Natural killer cell (primary cell): ENCODE data around the gene EFS. TPM values are rescaled to one million over a fixed set of nuclear protein-coding genes. Genes with fewer than 3 reads are reported as not detected.

Source experiments
- ATAC-seq, 3 donors: fragments of 150-1000 bp in 2 of 3; fragments of 200-7000 bp in 1 of 3; cut with Tn5 transposase; 1 replicate in 1 of 3; 2 replicates in 2 of 3; pipeline ENCODE4 v1.10.0; 2021; ENCODE audit warnings: mild to moderate bottlenecking in 2 of 3, moderate library complexity in 2 of 3
- DNase-seq, 2 donors: peaks; one replicate each; pipeline versions ENCODE4 v3.0.0 to v3.0.0-alpha.2; 2013 to 2021; ENCODE audit warnings: mixed read lengths in 1 of 2
- H3K27ac ChIP-seq: one replicate; pipeline ENCODE4 v1.5.1; 2013; ENCODE audit warnings: mild to moderate bottlenecking, low read length
- H3K27me3 ChIP-seq: one replicate; pipeline ENCODE4 v1.6.1; 2013; ENCODE audit warnings: low read length; ENCODE audit not compliant: control insufficient read depth, insufficient read depth
- H3K36me3 ChIP-seq: one replicate; pipeline ENCODE4 v1.6.1; 2013; ENCODE audit warnings: low read length; ENCODE audit not compliant: control insufficient read depth, insufficient read depth
- H3K4me1 ChIP-seq: one replicate; pipeline ENCODE4 v1.6.1; 2013; ENCODE audit warnings: low read length; ENCODE audit not compliant: control insufficient read depth, insufficient read depth
- H3K4me3 ChIP-seq: one replicate; pipeline ENCODE4 v1.5.1; 2013; ENCODE audit warnings: low read length
- H3K9me3 ChIP-seq: one replicate; pipeline ENCODE4 v1.6.1; 2013; ENCODE audit warnings: low read length; ENCODE audit not compliant: control insufficient read depth, insufficient read depth
- H3K27ac Mint-ChIP-seq, 2 donors: one replicate each; pipeline ENCODE4 v1.8.0; 2022; ENCODE audit warnings: mild to moderate bottlenecking in 2 of 2, mixed read lengths in 2 of 2, moderate library complexity in 1 of 2
- H3K27me3 Mint-ChIP-seq, 2 donors: one replicate each; pipeline ENCODE4 v1.8.0; 2022; ENCODE audit warnings: low read depth in 2 of 2, mixed read lengths in 2 of 2
- H3K36me3 Mint-ChIP-seq: one replicate; pipeline ENCODE4 v1.8.0; 2022; ENCODE audit warnings: mixed read lengths
- H3K4me1 Mint-ChIP-seq, 2 donors: one replicate each; pipeline ENCODE4 v1.8.0; 2022; ENCODE audit warnings: mixed read lengths in 2 of 2
- H3K4me3 Mint-ChIP-seq: one replicate; pipeline ENCODE4 v1.8.0; 2022; ENCODE audit warnings: mild to moderate bottlenecking, moderate library complexity, mixed read lengths
- H3K9me3 Mint-ChIP-seq, 2 donors: one replicate each; pipeline ENCODE4 v1.8.0; 2022; ENCODE audit warnings: mixed read lengths in 2 of 2
- CTCF ChIP-seq: fragments of 200-600 bp; IDR thresholded peaks from one replicate; pipeline ENCODE4 v1.8.0; 2022; ENCODE audit warnings: antibody characterized with exemption
- WGBS: methylation state at CpG from one replicate; pipeline ENCODE4 v1.1.7; 2013; ENCODE audit warnings: missing lambda C conversion rate; ENCODE audit not compliant: insufficient coverage; 5-methylcytosine and 5-hydroxymethylcytosine counted together
- intact Hi-C: fragments of 100-400 bp; cut with micrococcal nuclease; formaldehyde crosslinking; loops from one replicate; pipeline ENCODE4 v1.14.2; 2022
- total RNA-seq, 4 donors: library from RNA; stranded (reverse); fragments of 120-200 nt in 1 of 4; gene quantifications; one replicate each; pipeline versions ENCODE4 v1.2.3 to v1.2.4, GENCODE V29; 2013 to 2022

Gene EFS
- total RNA-seq, 3 donors from 2014 or later (not counting 1 experiment from before 2014, with no cell fraction given), result not detected

- TF ChIP-seq CTCF, result no peak
- peak overlapping the region; percentile 90 for H3K4me3 Mint-ChIP-seq
- H3K9me3 ChIP-seq, result no peaks in the 10 kb centered on the region
- ATAC-seq, result no peak
- DNase-seq, result no peak
- 66% methylated on average over 17 of the region's 17 CpGs for WGBS
- peak overlapping the region; percentile 35 for H3K4me3 ChIP-seq
- peaks cover 23% of the 10 kb centered on the region for H3K4me1 ChIP-seq
- peak overlapping the region; percentile 95 to 96 for H3K27ac Mint-ChIP-seq
- intact Hi-C loops, result loop anchor here (5.0 to 10.0 kb wide), 2 partner anchors 55 to 403 kb away; partner anchors contain the start of gene RBM23
- H3K36me3 ChIP-seq, result peaks cover 21% of the 10 kb centered on the region
- peaks cover 31 to 35% of the 10 kb centered on the region in 2 donors for H3K4me1 Mint-ChIP-seq
- H3K27me3 ChIP-seq, result no peaks in the 10 kb centered on the region
- no peaks in the 10 kb centered on the region for H3K27me3 Mint-ChIP-seq
- H3K9me3 Mint-ChIP-seq, result no peaks in the 10 kb centered on the region
- H3K36me3 Mint-ChIP-seq, result no peaks in the 10 kb centered on the region
- peak overlapping the region; percentile 87 for H3K27ac ChIP-seq
Observed at GRCh38 chr14:23319746-23320583, 45.0 kb downstream of the EFS start.

- TF ChIP-seq CTCF, result no peak
Observed at GRCh38 chr14:23316300-23316699, 48.7 kb downstream of the EFS start.

GRCh38 chr14:23310546-23310945 lies 54.4 kb downstream of the EFS start:
- Mint-ChIP-seq H3K27me3 (no peaks in the 10 kb centered on the region), H3K4me3 (no peak overlapping the region), H3K9me3 (no peaks in the 10 kb centered on the region), H3K27ac (no peak overlapping the region), H3K4me1 (peaks cover 21 to 36% of the 10 kb centered on the region in 2 donors), H3K36me3 (no peaks in the 10 kb centered on the region)
- DNase-seq, result no peak
- Histone ChIP-seq H3K9me3 (no peaks in the 10 kb centered on the region), H3K27me3 (no peaks in the 10 kb centered on the region), H3K4me1 (peaks cover 25% of the 10 kb centered on the region), H3K27ac (no peak overlapping the region), H3K4me3 (no peak overlapping the region), H3K36me3 (no peaks in the 10 kb centered on the region)
- intact Hi-C loops, result no loop called here
- TF ChIP-seq CTCF, result no peak
- no peak for ATAC-seq
- WGBS, result 100% methylated on average over 1 of the region's 1 CpG

More at GRCh38 chr14:23316300-23316699, 48.7 kb downstream of the EFS start:
- intact Hi-C loops, result no loop called here
- Mint-ChIP-seq H3K4me1 (peaks cover 15 to 18% of the 10 kb centered on the region in 2 donors), H3K27me3 (no peaks in the 10 kb centered on the region), H3K9me3 (no peaks in the 10 kb centered on the region), H3K36me3 (no peaks in the 10 kb centered on the region), H3K4me3 (no peak overlapping the region), H3K27ac (no peak overlapping the region)
- H3K4me3 ChIP-seq, result no peak overlapping the region
- no peak for DNase-seq
- H3K4me1 ChIP-seq, result peaks cover 9% of the 10 kb centered on the region
- ATAC-seq, result no peak
- H3K27ac ChIP-seq, result no peak overlapping the region
- no peaks in the 10 kb centered on the region for H3K9me3 ChIP-seq
- no peaks in the 10 kb centered on the region for H3K27me3 ChIP-seq
- H3K36me3 ChIP-seq, result no peaks in the 10 kb centered on the region
- 98% methylated on average over 4 of the region's 5 CpGs for WGBS
